ENCODE results near the gene LPIN1. TPM values are rescaled to one million over a fixed set of nuclear protein-coding genes. Genes with fewer than 3 reads are reported as not detected.
A peak's percentile ranks its signal among the peaks of the same experiment; 100 is the strongest.

The LPIN1 gene
- total RNA-seq, 4 donors from 2014 or later: 55.2 to 77.0 (median 72.8) TPM

GRCh38 chr2:11862049-11862448 lies 115.6 kb downstream of the LPIN1 start:
- DNase-seq (ENCODE audit: extremely low spot score): no peak
- WGBS: 90% methylated on average over 3 of the region's 3 CpGs
- no peak for TF ChIP-seq POLR2AphosphoS5 (IDR thresholded peaks at IDR 0.05)
- TF ChIP-seq EP300 (IDR thresholded peaks at IDR 0.05): no peak
- TF ChIP-seq CTCF (IDR thresholded peaks at IDR 0.05): no peak
- no peak for TF ChIP-seq POLR2A (IDR thresholded peaks at IDR 0.05; ENCODE audit: low read depth)
- Histone ChIP-seq H3K36me3 (no peaks in the 10 kb centered on the region), H3K4me1 (peaks cover 13 to 19% (median 15%) of the 10 kb centered on the region in 4 donors), H3K27me3 (no peaks in the 10 kb centered on the region), H3K27ac (replicated peaks in 1 of 4) (no peak overlapping the region), H3K4me3 (no peak overlapping the region), H3K9me3 (peaks cover 0 to 4% (median 0%) of the 10 kb centered on the region in 4 donors)
- intact Hi-C loops (cut with DNase I): loop anchor here (2.0 to 10.0 kb wide), 4 partner anchors 303 to 1145 kb away; partner anchors contain the start of gene TRIB2

- H3K36me3 ChIP-seq: no peaks in the 10 kb centered on the region
- H3K27me3 ChIP-seq: no peaks in the 10 kb centered on the region
- no peak overlapping the region for H3K4me3 ChIP-seq
- TF ChIP-seq EP300 (IDR thresholded peaks at IDR 0.05) (no peak), POLR2AphosphoS5 (IDR thresholded peaks at IDR 0.05) (no peak), POLR2A (IDR thresholded peaks at IDR 0.05; ENCODE audit: low read depth) (no peak), CTCF (IDR thresholded peaks at IDR 0.05) (no peak)
- peaks cover 0 to 4% (median 0%) of the 10 kb centered on the region in 4 donors for H3K9me3 ChIP-seq
- WGBS: 86% methylated on average over 7 of the region's 7 CpGs
- intact Hi-C loops (cut with DNase I): loop anchor here (2.0 to 10.0 kb wide), 4 partner anchors 302 to 1144 kb away; partner anchors contain the start of gene TRIB2
- H3K27ac ChIP-seq (replicated peaks in 1 of 4): peak overlapping the region in 2 of 4 donors; percentile 28 to 41
- peaks cover 13 to 19% (median 15%) of the 10 kb centered on the region in 4 donors for H3K4me1 ChIP-seq
- DNase-seq (ENCODE audit: extremely low spot score): no peak
These were observed 116.7 kb downstream of the LPIN1 start for GRCh38 chr2:11863103-11863502.

- peak overlapping the region in 3 of 4 donors; percentile 10 to 29 (median 21) for H3K4me3 ChIP-seq
- H3K36me3 ChIP-seq: no peaks in the 10 kb centered on the region
- peak; percentile 94 for DNase-seq (ENCODE audit: extremely low spot score)
- TF ChIP-seq POLR2A (IDR thresholded peaks at IDR 0.05; ENCODE audit: low read depth): no peak
- no peak for TF ChIP-seq EP300 (IDR thresholded peaks at IDR 0.05)
- peak; percentile 51 to 61 for TF ChIP-seq POLR2AphosphoS5 (IDR thresholded peaks at IDR 0.05)
- TF ChIP-seq CTCF (IDR thresholded peaks at IDR 0.05): peak in 2 of 3 experiments; percentile 92 to 97
- H3K27me3 ChIP-seq: no peaks in the 10 kb centered on the region
- peak overlapping the region; percentile 13 to 42 (median 34) for H3K27ac ChIP-seq (replicated peaks in 1 of 4)
- 10% methylated on average over 12 of the region's 12 CpGs for WGBS
- H3K9me3 ChIP-seq: peaks cover 0 to under 1% (median 0%) of the 10 kb centered on the region in 4 donors
- intact Hi-C loops (cut with DNase I): loop anchor here (2.0 to 10.0 kb wide), 4 partner anchors 301 to 1143 kb away; partner anchors contain the start of gene TRIB2
- H3K4me1 ChIP-seq: peaks cover 13 to 19% (median 15%) of the 10 kb centered on the region in 4 donors
These were observed 117.3 kb downstream of the LPIN1 start for GRCh38 chr2:11863513-11864328.

- H3K4me3 ChIP-seq: no peak overlapping the region
- intact Hi-C loops (cut with DNase I): loop anchor here (5.0 to 10.0 kb wide), 2 partner anchors 300 to 1068 kb away; no protein-coding TSS in a partner anchor
- WGBS: 94% methylated on average over 8 of the region's 8 CpGs
- no peak for TF ChIP-seq POLR2A (IDR thresholded peaks at IDR 0.05; ENCODE audit: low read depth)
- no peak for TF ChIP-seq CTCF (IDR thresholded peaks at IDR 0.05)
- TF ChIP-seq POLR2AphosphoS5 (IDR thresholded peaks at IDR 0.05): no peak
- no peak for TF ChIP-seq EP300 (IDR thresholded peaks at IDR 0.05)
- H3K9me3 ChIP-seq: no peaks in the 10 kb centered on the region
- H3K36me3 ChIP-seq: no peaks in the 10 kb centered on the region
- no peaks in the 10 kb centered on the region for H3K27me3 ChIP-seq
- no peak overlapping the region for H3K27ac ChIP-seq (replicated peaks in 1 of 4)
- H3K4me1 ChIP-seq: peaks cover 13 to 19% (median 15%) of the 10 kb centered on the region in 4 donors
- no peak for DNase-seq (ENCODE audit: extremely low spot score)
These were observed 118.3 kb downstream of the LPIN1 start for GRCh38 chr2:11864724-11865123.

Data from esophagus muscularis mucosa (tissue), 4 donors.